K562 (cell line): ENCODE data around the gene GRAMD4. TPM values are rescaled to one million over a fixed set of nuclear protein-coding genes. Genes with fewer than 3 reads are reported as not detected.
A peak's percentile ranks its signal among the peaks of the same experiment; 100 is the strongest.

Source experiments
- ATF1 ChIP-seq, 2 experiments: fragments of 450-650 bp in 1 of 2; IDR thresholded peaks; 2 replicates each; pipeline ENCODE4 v1.6.1; 2016; ENCODE audit warnings: missing compliant biosample characterization in 1 of 2, missing genetic modification characterization in 1 of 2
- CBFB ChIP-seq: sonication (generic); formaldehyde crosslinking; IDR thresholded peaks from 2 replicates; pipeline ENCODE4 v1.4.0; 2020; ENCODE audit warnings: mild to moderate bottlenecking, missing genetic modification reagents
- CTBP1 ChIP-seq: fragments of 450-650 bp; IDR thresholded peaks from 2 replicates; pipeline ENCODE4 v1.6.1; 2016; ENCODE audit warnings: borderline replicate concordance
- JUN ChIP-seq, 2 experiments: sonication (generic) in 1 of 2; formaldehyde crosslinking in 1 of 2; IDR thresholded peaks; 2 replicates each; pipeline versions ENCODE4 v1.6.1 to v1.8.0; 2012 to 2022; ENCODE audit warnings: borderline replicate concordance in 2 of 2, mild to moderate bottlenecking in 2 of 2, improper control_type of control experiment in 1 of 2, low read depth in 1 of 2, low read length in 1 of 2, missing genetic modification reagents in 1 of 2
- PCBP1 ChIP-seq: fragments of 200-400 bp; formaldehyde crosslinking; IDR thresholded peaks from 2 replicates; pipeline ENCODE4 v1.6.1; 2018; ENCODE audit warnings: mild to moderate bottlenecking, low read depth, low read length; ENCODE audit not compliant: poor library complexity, severe bottlenecking
- SAP30 ChIP-seq: fragments of 200-600 bp; sonication (generic); IDR thresholded peaks from 2 replicates; pipeline ENCODE4 v1.6.1; 2012; ENCODE audit warnings: borderline replicate concordance, low read depth, mild to moderate bottlenecking, moderate library complexity, low read length, control low read depth, inconsistent platforms; ENCODE audit not compliant: insufficient read depth, poor library complexity, severe bottlenecking
- SMAD1 ChIP-seq: fragments of 150-350 bp; IDR thresholded peaks from 2 replicates; pipeline ENCODE4 v1.6.1; 2014; ENCODE audit warnings: low read length, low read depth; ENCODE audit not compliant: partially characterized antibody
- SNRNP70 ChIP-seq: fragments of 200-400 bp; formaldehyde crosslinking; optimal IDR thresholded peaks from 2 replicates; pipeline ENCODE3; 2017; ENCODE audit warnings: low read depth, low read length
- SP2 ChIP-seq: IDR thresholded peaks from 2 replicates; pipeline ENCODE4 v1.6.1; 2011; ENCODE audit warnings: mild to moderate bottlenecking, low read depth, low read length, moderate library complexity; ENCODE audit not compliant: poor library complexity, severe bottlenecking; ENCODE audit errors: extremely low read depth
- ZNF174 ChIP-seq: fragments of 250-450 bp; sonication (Bioruptor Pico); IDR thresholded peaks from 2 replicates; pipeline ENCODE4 v1.4.0; 2020; ENCODE audit warnings: mild to moderate bottlenecking
- ZNF311 ChIP-seq: fragments of 250-450 bp; sonication (Bioruptor Pico); IDR thresholded peaks from 2 replicates; pipeline ENCODE4 v1.4.0; 2020; ENCODE audit warnings: mild to moderate bottlenecking, moderate library complexity
- ZNF347 ChIP-seq: fragments of 450-650 bp; formaldehyde crosslinking; IDR thresholded peaks from 2 replicates; pipeline ENCODE4 v1.4.0; 2020; ENCODE audit warnings: low read depth, mild to moderate bottlenecking, moderate library complexity
- polyA plus RNA-seq, 8 experiments: library from polyadenylated mRNA; depleted of rRNA in 4 of 8; stranded (reverse) in 5 of 8; unstranded in 3 of 8; fragments of >200 nt; fragmentation: Nextera tagmentation in 2 of 8; fragmentation: Illumina TruSeq in 1 of 8; extraction: Ambion mirVana in 2 of 8; extraction: Trizol in 1 of 8; gene quantifications; 2 replicates each; pipeline versions ENCODE4 v1.2.1 to v1.2.3, GENCODE V29; 2011 to 2014; ENCODE audit warnings: inconsistent platforms in 1 of 8, missing spikeins in 1 of 8
- total RNA-seq, 7 experiments: library from RNA; depleted of rRNA in 6 of 7; stranded (reverse); fragments of >200 nt in 6 of 7; fragmentation: Illumina TruSeq in 2 of 7; extraction: Trizol in 2 of 7; gene quantifications; 2 replicates each; pipeline versions ENCODE4 v1.2.1 to v1.2.3, GENCODE V29; 2011 to 2021; ENCODE audit warnings: low replicate concordance in 1 of 7
- TF ChIP-seq, protein P1 (sequence below): fragments of 450-650 bp; IDR thresholded peaks from 2 replicates; pipeline ENCODE4 v1.6.1; 2016; ENCODE audit warnings: missing biosample characterization, missing genetic modification characterization
- TF ChIP-seq, protein P2 (sequence below): fragments of 450-650 bp; IDR thresholded peaks from 2 replicates; pipeline ENCODE4 v1.6.1; 2016
- TF ChIP-seq, protein P3 (sequence below): fragments of 450-650 bp; formaldehyde crosslinking; IDR thresholded peaks from 2 replicates; pipeline ENCODE4 v1.4.0; 2020; ENCODE audit warnings: mild to moderate bottlenecking, moderate library complexity
- TF ChIP-seq, protein P4 (sequence below): fragments of 450-650 bp; IDR thresholded peaks from 2 replicates; pipeline ENCODE4 v1.6.1; 2016; ENCODE audit warnings: antibody characterized with exemption

GRAMD4 gene
- total and polyA plus RNA-seq, 9 of the 15 experiments (the other 6 are each of a cell fraction or from before 2014, with no cell fraction given) = 0.18 to 44.8 (median 18.6) TPM

DNA sequence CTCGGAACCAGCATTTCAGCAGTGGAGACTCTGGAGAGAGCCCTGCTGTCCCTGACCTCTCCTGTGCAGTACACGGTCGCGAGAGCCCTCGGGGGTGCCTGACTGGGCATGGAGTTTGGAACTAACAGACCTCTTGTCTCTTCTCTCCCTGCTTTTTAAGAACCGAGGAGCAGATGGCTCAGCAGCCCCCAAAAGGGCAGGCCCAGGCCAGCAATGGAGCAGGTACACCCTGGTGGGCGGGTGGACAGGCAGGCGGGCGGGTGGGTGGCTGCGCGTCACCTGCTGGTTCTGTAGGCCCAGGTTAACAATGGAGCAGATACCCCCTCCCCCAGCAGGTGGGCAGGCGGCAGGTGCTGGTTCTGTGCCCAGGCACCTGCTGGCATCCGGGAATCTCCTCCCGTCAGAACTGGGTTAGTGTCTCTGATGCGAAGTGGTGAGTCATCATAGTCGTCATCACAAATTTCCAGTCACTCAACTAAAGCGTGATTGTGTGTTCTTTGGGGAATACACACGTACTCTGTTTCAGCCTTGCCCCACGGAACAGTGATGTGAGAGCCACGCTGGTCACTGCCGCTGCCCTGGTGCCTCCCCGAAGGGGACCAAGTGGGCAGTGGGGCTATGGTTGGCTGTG, 41.1 kb downstream of the GRAMD4 start (continued):
- TF ChIP-seq, protein P1, sequence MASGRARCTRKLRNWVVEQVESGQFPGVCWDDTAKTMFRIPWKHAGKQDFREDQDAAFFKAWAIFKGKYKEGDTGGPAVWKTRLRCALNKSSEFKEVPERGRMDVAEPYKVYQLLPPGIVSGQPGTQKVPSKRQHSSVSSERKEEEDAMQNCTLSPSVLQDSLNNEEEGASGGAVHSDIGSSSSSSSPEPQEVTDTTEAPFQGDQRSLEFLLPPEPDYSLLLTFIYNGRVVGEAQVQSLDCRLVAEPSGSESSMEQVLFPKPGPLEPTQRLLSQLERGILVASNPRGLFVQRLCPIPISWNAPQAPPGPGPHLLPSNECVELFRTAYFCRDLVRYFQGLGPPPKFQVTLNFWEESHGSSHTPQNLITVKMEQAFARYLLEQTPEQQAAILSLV (tag) = no peak
- TF ChIP-seq ATF1 (CRISPR knock-in tag; IDR thresholded peaks at IDR 0.05) (no peak), ATF1 (tag; IDR thresholded peaks at IDR 0.05) (peak; percentile 35), JUN (IDR thresholded peaks at IDR 0.05; ENCODE audit: borderline replicate concordance, low read depth, low read length) (0 out of 2 replicates have a peak, but pooled peaks have one; percentile 12), JUN (CRISPR knock-in tag; IDR thresholded peaks at IDR 0.05; ENCODE audit: borderline replicate concordance) (no peak), SNRNP70 (no peak), SMAD1 (no peak), CTBP1 (no peak), CBFB (CRISPR knock-in tag) (no peak), PCBP1 (no peak), ZNF174 (CRISPR knock-in tag) (no peak), ZNF311 (CRISPR knock-in tag) (no peak), SP2 (no peak), SAP30 (no peak), ZNF347 (no peak)
- TF ChIP-seq, protein P2, sequence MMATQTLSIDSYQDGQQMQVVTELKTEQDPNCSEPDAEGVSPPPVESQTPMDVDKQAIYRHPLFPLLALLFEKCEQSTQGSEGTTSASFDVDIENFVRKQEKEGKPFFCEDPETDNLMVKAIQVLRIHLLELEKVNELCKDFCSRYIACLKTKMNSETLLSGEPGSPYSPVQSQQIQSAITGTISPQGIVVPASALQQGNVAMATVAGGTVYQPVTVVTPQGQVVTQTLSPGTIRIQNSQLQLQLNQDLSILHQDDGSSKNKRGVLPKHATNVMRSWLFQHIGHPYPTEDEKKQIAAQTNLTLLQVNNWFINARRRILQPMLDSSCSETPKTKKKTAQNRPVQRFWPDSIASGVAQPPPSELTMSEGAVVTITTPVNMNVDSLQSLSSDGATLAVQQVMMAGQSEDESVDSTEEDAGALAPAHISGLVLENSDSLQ = 0 out of 2 replicates have a peak, but pooled peaks have one; percentile 13
- TF ChIP-seq, protein P3, sequence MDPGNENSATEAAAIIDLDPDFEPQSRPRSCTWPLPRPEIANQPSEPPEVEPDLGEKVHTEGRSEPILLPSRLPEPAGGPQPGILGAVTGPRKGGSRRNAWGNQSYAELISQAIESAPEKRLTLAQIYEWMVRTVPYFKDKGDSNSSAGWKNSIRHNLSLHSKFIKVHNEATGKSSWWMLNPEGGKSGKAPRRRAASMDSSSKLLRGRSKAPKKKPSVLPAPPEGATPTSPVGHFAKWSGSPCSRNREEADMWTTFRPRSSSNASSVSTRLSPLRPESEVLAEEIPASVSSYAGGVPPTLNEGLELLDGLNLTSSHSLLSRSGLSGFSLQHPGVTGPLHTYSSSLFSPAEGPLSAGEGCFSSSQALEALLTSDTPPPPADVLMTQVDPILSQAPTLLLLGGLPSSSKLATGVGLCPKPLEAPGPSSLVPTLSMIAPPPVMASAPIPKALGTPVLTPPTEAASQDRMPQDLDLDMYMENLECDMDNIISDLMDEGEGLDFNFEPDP (CRISPR knock-in tag) = no peak
- TF ChIP-seq, protein P4, sequence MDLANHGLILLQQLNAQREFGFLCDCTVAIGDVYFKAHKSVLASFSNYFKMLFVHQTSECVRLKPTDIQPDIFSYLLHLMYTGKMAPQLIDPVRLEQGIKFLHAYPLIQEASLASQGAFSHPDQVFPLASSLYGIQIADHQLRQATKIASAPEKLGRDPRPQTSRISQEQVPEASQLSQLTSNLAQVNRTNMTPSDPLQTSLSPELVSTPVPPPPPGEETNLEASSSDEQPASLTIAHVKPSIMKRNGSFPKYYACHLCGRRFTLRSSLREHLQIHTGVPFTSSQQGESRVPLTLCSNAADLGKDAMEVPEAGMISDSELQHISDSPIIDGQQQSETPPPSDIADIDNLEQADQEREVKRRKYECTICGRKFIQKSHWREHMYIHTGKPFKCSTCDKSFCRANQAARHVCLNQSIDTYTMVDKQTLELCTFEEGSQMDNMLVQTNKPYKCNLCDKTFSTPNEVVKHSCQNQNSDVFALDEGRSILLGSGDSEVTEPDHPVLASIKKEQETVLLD = no peak
